Caco-2 (cell line): ENCODE data around the gene RFTN2. TPM values are rescaled to one million over a fixed set of nuclear protein-coding genes. Genes with fewer than 3 reads are reported as not detected.

ENCODE experiments used
- BruUV-seq: library from RNA; stranded (reverse); fragments of 400-500 nt; replicated peaks from 2 replicates; lab custom pipeline; 2021; lab: Mats Ljungman, UMichigan
- CTCF ChIA-PET: fragments of 300-600 bp; sonication (Branson Sonifier 250); formaldehyde crosslinking; loops from one replicate; lab custom pipeline; 2022; ENCODE audit warnings: antibody characterized with exemption; lab: Charles Lee
- POLR2A ChIA-PET: fragments of 300-600 bp; sonication (Branson Sonifier 250); formaldehyde crosslinking; loops from one replicate; lab custom pipeline; 2022; ENCODE audit warnings: antibody characterized with exemption; lab: Charles Lee
- DNase-seq, 2 experiments: peaks; one replicate each; pipeline versions ENCODE4 v3.0.0 to v3.0.0-alpha.2; 2020 to 2022
- H3K27me3 ChIP-seq: replicated peaks from 2 replicates; pipeline ENCODE4 v1.6.0; 2011; ENCODE audit warnings: low read length; ENCODE audit not compliant: control insufficient read depth, insufficient read depth
- H3K36me3 ChIP-seq: 2 replicates; pipeline ENCODE4 v1.5.1; 2011; ENCODE audit warnings: low read length; ENCODE audit not compliant: control insufficient read depth, insufficient read depth
- H3K4me1 ChIP-seq: fragments of 250-450 bp; sonication (Bioruptor Pico); 2 replicates; pipeline ENCODE4 v1.5.1; 2020; ENCODE audit warnings: mild to moderate bottlenecking
- H3K4me3 ChIP-seq: 2 replicates; pipeline ENCODE4 v1.5.1; 2011; ENCODE audit warnings: low read depth, mild to moderate bottlenecking, control low read depth, low read length
- H3K9me3 ChIP-seq: fragments of 250-450 bp; sonication (Bioruptor Pico); 2 replicates; pipeline ENCODE4 v1.5.1; 2020; ENCODE audit warnings: mild to moderate bottlenecking, moderate library complexity
- H3K27ac Mint-ChIP-seq: one replicate; pipeline ENCODE4 v1.8.0; 2022; ENCODE audit warnings: mixed read lengths; ENCODE audit not compliant: unreplicated experiment
- H3K27me3 Mint-ChIP-seq: one replicate; pipeline ENCODE4 v1.8.0; 2022; ENCODE audit warnings: mixed read lengths; ENCODE audit not compliant: insufficient read depth, unreplicated experiment
- H3K36me3 Mint-ChIP-seq: one replicate; pipeline ENCODE4 v1.8.0; 2022; ENCODE audit warnings: mild to moderate bottlenecking, mixed read lengths; ENCODE audit not compliant: insufficient read depth, unreplicated experiment
- H3K4me1 Mint-ChIP-seq: one replicate; pipeline ENCODE4 v1.8.0; 2022; ENCODE audit warnings: low read depth, mixed read lengths; ENCODE audit not compliant: unreplicated experiment
- H3K4me3 Mint-ChIP-seq: one replicate; pipeline ENCODE4 v1.8.0; 2022; ENCODE audit warnings: mild to moderate bottlenecking, moderate library complexity, mixed read lengths; ENCODE audit not compliant: unreplicated experiment
- H3K9me3 Mint-ChIP-seq: one replicate; pipeline ENCODE4 v1.8.0; 2022; ENCODE audit warnings: mixed read lengths; ENCODE audit not compliant: unreplicated experiment
- intact Hi-C: fragments of 100-400 bp; cut with micrococcal nuclease; formaldehyde crosslinking; loops from one replicate; pipeline ENCODE4 v1.10.0; 2022; ENCODE audit not compliant: unreplicated experiment
- total RNA-seq: library from RNA; stranded (reverse); gene quantifications from 2 replicates; pipeline ENCODE4 v1.2.3, GENCODE V29; 2022
- TF ChIP-seq, protein P1 (sequence below), 2 experiments: fragments of 200-600 bp in 1 of 2; IDR thresholded peaks; 1 replicate in 1 of 2; 2 replicates in 1 of 2; pipeline versions ENCODE4 v1.5.1 to v1.8.0; 2011 to 2022; ENCODE audit warnings: antibody characterized with exemption in 1 of 2, control low read depth in 1 of 2, inconsistent platforms in 1 of 2, low read depth in 1 of 2, low read length in 1 of 2, mild to moderate bottlenecking in 1 of 2, moderate library complexity in 1 of 2; ENCODE audit not compliant: insufficient read depth in 1 of 2, severe bottlenecking in 1 of 2, unreplicated experiment in 1 of 2

Gene RFTN2
- total RNA-seq, 1 experiment from 2014 or later: 0.18 TPM

DNA sequence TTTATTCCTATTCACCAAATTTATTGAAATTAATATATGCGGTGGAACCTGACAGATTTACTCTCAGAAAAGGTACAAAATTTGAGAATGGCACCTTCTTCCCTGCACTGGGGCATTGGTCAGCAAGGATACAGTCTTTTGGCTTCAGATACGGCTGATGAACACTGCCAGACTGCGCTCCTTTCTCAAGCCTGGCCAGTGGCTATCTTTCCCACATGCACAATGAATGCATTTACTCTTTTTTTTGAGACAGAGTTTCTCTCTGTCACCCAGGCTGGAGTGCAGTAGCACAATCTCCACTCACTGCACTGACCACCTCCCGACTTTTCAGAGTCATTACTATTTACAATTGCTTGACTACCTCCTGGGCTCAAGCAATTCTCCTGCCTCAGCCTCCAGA lies 97.9 kb downstream of the RFTN2 start:
- Histone ChIP-seq H3K27me3 (no peaks in the 10 kb centered on the region), H3K4me3 (no peak overlapping the region), H3K9me3 (peaks cover 6% of the 10 kb centered on the region), H3K36me3 (no peaks in the 10 kb centered on the region; the same call in 1 of the 2 replicates), H3K4me1 (no peaks in the 10 kb centered on the region)
- Mint-ChIP-seq H3K27me3 (no peaks in the 10 kb centered on the region), H3K9me3 (peaks cover 17% of the 10 kb centered on the region), H3K36me3 (peaks cover 13% of the 10 kb centered on the region), H3K27ac (no peak overlapping the region), H3K4me1 (no peaks in the 10 kb centered on the region), H3K4me3 (no peak overlapping the region)
- TF ChIP-seq, protein P1, sequence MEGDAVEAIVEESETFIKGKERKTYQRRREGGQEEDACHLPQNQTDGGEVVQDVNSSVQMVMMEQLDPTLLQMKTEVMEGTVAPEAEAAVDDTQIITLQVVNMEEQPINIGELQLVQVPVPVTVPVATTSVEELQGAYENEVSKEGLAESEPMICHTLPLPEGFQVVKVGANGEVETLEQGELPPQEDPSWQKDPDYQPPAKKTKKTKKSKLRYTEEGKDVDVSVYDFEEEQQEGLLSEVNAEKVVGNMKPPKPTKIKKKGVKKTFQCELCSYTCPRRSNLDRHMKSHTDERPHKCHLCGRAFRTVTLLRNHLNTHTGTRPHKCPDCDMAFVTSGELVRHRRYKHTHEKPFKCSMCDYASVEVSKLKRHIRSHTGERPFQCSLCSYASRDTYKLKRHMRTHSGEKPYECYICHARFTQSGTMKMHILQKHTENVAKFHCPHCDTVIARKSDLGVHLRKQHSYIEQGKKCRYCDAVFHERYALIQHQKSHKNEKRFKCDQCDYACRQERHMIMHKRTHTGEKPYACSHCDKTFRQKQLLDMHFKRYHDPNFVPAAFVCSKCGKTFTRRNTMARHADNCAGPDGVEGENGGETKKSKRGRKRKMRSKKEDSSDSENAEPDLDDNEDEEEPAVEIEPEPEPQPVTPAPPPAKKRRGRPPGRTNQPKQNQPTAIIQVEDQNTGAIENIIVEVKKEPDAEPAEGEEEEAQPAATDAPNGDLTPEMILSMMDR (IDR thresholded peaks at IDR 0.05; ENCODE audit: insufficient read depth in 1 of 2, low read depth in 1 of 2, low read length in 1 of 2, severe bottlenecking in 1 of 2, unreplicated experiment in 1 of 2): no peak
- BruUV-seq: no TSS peak
- ChIA-PET CTCF (no interaction called here), POLR2A (no interaction called here)
- DNase-seq: no peak
- intact Hi-C loops: no loop called here

DNA sequence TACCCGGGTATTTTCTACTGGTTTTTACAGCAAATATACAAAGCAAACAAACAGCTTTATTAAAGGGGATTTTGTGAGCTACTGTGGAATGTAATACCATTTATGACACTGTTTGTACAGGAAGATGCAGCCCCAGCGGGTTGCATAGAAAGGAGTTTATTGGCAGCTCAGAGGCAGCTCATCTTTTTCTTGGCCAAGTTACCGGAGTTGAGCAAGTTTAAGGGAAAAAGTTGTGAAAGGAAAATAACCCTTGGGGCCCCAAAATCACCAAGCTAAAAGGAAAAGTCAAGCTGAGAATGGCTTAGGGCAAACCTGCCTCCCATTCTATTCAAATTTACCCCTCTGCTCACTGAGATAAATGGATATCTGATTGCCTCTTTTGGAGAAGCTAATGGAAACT lies 98.8 kb downstream of the RFTN2 start:
- H3K27ac Mint-ChIP-seq: no peak overlapping the region
- DNase-seq: no peak
- no TSS peak for BruUV-seq

DNA sequence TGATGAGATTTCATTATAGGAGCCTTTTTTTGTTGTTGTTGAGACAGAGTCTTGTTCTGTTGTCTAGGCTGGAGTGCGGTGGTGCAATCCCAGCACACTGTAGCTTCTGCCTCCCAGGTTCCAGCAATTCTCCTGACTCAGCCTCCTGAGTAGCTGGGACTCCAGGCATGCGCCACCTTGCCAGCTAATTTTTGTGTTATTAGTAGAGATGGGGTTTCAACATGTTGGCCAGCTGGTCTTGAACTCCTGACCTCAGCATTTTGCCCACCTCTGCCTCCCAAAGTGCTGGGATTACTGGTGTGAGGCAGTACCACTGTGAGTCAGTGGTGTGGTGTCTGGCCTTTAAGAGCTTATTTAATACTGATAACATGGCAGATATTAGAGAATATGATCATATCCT lies 99.4 kb downstream of the RFTN2 start:
- H3K27me3 Mint-ChIP-seq: no peaks in the 10 kb centered on the region
- DNase-seq: no peak
- peaks cover 6% of the 10 kb centered on the region for H3K9me3 ChIP-seq
- peaks cover 25% of the 10 kb centered on the region for H3K9me3 Mint-ChIP-seq
- ChIA-PET CTCF (no interaction called here), POLR2A (no interaction called here)
- H3K4me1 Mint-ChIP-seq: no peaks in the 10 kb centered on the region
- no peak overlapping the region for H3K4me3 Mint-ChIP-seq
- H3K36me3 ChIP-seq: peaks cover 2% of the 10 kb centered on the region; the same call in 1 of the 2 replicates
- H3K4me1 ChIP-seq: no peaks in the 10 kb centered on the region
- TF ChIP-seq, protein P1 (IDR thresholded peaks at IDR 0.05; ENCODE audit: insufficient read depth in 1 of 2, low read depth in 1 of 2, low read length in 1 of 2, severe bottlenecking in 1 of 2, unreplicated experiment in 1 of 2): no peak
- peaks cover 24% of the 10 kb centered on the region for H3K36me3 Mint-ChIP-seq
- H3K27ac Mint-ChIP-seq: no peak overlapping the region
- no peak overlapping the region for H3K4me3 ChIP-seq
- no peaks in the 10 kb centered on the region for H3K27me3 ChIP-seq
- intact Hi-C loops: no loop called here
- no TSS peak for BruUV-seq

More for the DNA sequence above, 98.8 kb downstream of the RFTN2 start:
- H3K9me3 ChIP-seq: peaks cover 6% of the 10 kb centered on the region
- H3K4me1 Mint-ChIP-seq: no peaks in the 10 kb centered on the region
- TF ChIP-seq, protein P1 (IDR thresholded peaks at IDR 0.05; ENCODE audit: insufficient read depth in 1 of 2, low read depth in 1 of 2, low read length in 1 of 2, severe bottlenecking in 1 of 2, unreplicated experiment in 1 of 2): no peak
- H3K36me3 ChIP-seq: peaks cover 2% of the 10 kb centered on the region; the same call in 1 of the 2 replicates
- H3K4me3 ChIP-seq: no peak overlapping the region
- ChIA-PET POLR2A (no interaction called here), CTCF (no interaction called here)
- no peaks in the 10 kb centered on the region for H3K27me3 ChIP-seq
- H3K4me1 ChIP-seq: no peaks in the 10 kb centered on the region
- no peaks in the 10 kb centered on the region for H3K27me3 Mint-ChIP-seq
- intact Hi-C loops: no loop called here
- H3K36me3 Mint-ChIP-seq: peaks cover 21% of the 10 kb centered on the region
- peaks cover 25% of the 10 kb centered on the region for H3K9me3 Mint-ChIP-seq
- no peak overlapping the region for H3K4me3 Mint-ChIP-seq
